Stimulated activated CD8-positive, alpha-beta memory T cell treated with anti-CD3 and anti-CD28 coated beads, Interleukin-7, amount 100 ng/mL, for 4 hours (primary cell): ENCODE data around the gene BAX.

Source experiments
- DNase-seq, 2 donors: peaks; one replicate each; pipeline ENCODE4 v3.0.0-alpha.2; 2020; ENCODE audit warnings: low read depth in 2 of 2

Gene BAX

DNA sequence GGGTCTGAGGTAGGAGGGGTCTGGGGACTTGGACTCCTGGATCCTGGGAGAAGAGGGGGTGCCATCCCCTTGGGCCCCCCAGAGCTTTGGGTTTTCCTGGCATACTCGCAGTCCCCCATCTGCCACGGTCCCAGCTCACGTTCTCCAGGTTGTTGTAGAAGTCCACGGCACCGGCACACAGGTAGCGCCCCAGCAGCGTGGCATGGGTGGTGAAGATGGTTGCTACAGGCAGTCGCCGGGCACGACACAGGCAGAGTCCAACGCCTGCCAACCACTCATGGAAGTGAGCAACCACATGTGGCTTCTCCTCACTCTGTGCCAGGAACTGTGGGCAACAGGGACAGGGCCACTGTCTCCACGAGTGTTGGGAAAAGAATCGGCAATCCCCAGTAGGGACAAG, 31.0 kb downstream of the BAX start:
- DNase-seq: no peak

DNA sequence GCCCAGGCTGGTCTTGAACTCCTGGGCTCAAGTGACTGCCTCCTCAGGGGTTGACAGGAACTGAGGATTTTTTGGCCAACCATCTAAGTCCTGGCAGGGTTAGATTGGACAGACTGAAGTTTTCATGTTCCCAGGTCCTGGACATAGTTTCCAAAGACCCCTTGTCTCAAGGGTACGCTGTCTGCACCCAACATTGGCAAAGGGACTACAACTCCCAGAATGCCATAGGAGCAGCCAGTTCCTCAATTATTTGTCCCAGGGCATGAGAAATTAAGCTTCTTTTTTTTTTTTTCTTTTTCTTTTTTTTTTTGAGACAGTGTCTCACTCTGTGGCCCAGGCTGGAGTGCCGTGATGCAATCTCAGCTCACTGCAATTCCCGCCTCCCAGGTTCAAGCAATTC, 31.5 kb downstream of the BAX start:
- DNase-seq: no peak

DNA sequence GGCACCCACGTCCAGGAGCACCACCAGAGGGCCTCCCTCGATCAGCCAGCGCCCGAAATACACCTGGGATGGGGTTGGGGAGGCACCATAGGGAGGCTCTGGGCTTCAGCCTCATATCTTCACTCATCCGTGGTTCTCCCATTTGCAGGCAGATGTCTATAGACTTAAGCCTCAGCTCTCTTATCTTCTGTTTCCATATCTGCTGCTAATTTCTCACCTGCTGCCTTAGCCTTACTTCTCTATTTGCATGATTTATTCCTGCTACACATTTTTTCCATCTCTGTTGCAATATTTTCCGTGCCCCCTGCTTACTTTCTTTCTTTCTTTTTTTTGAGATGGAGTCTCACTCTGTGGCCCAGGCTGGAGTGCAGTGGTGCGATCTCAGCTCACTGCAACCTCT, 32.6 kb downstream of the BAX start:
- DNase-seq: no peak

DNA sequence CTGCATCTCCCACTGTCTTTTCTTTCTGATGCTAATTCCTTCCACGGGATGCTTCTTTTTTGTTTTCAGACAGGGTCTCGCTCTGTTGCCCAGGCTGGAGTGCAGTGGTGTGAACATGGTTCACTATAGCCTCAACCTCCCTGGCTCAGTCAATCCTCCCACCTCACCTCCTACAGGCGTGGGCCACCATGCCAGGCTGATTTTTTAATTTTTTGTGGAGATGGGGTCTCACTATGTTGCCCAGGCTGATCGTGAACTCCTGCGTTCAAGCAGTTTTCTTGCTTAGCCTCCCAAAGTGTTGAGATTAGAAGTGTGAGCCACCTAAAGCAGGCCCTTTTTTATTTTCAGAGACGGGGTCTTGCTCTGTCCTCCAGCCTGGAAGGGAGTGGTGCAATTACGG, 33.6 kb downstream of the BAX start:
- no peak for DNase-seq

DNA sequence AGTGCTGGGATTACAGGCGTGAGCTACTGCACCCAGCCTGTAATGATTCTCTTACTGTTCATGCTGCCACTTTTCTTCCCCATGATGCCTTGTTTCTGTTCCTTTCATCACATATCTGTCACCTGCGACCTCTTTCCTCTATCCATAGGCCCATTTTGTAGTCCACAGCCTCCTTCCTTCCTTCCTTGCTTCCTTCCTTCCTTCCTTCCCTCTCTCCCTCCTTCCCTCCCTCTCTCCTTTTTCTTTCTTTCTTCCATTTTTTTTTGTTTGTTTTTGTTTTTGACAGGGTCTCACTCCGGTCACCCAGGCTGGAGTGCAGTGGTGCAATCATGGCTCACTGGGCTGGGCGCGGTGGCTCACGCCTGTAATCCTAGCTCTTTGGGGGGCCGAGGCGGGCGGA, 34.2 kb downstream of the BAX start:
- DNase-seq: no peak

DNA sequence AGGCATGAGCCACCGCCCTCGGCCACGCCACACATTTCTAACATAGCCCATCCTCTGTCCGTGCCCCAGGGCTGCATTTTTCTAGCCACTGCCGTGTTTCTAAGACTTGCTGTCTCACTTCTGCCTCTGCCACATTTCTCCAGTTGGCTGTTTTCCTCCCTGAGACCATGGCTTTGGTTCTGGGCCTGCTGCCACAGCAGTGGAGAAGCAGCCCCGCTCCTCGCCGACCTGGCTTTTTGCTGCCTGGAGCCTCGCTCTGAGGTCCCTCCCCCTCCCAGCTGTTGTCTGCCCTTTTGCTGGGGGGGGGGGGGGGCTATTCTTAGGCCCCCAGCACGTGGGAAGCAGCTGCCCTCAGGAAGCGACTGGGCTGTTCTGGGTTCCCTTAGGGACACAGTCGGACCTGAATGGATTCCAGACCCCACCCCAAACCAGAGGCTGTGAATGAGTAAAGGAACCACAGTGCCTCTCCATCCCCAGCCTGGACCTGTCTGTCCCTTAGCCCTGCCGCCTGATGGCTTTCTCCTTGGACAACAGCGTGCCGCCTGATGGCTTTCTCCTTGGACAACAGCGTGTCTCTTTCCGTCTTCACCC, 35.1 kb downstream of the BAX start:
- no peak for DNase-seq

DNA sequence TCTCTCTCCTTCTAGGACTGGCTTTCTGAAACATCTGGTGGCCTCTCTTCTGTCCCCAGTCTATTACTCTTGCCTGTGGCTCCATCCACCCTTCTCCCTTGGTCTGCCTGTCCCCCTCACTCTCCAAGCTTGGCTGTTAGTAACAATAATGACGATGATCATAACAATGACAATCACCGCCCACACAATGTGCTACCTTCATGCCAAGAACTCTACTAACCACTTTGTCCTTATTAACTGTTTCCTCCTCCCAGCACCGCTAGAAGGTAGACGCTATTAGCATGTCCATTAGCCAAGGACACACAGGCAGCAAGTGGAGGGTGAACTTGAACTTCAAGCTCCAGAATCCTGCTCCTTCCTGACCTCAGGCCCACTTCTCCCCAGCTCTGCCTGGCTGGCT, 35.7 kb downstream of the BAX start:
- DNase-seq: no peak

DNA sequence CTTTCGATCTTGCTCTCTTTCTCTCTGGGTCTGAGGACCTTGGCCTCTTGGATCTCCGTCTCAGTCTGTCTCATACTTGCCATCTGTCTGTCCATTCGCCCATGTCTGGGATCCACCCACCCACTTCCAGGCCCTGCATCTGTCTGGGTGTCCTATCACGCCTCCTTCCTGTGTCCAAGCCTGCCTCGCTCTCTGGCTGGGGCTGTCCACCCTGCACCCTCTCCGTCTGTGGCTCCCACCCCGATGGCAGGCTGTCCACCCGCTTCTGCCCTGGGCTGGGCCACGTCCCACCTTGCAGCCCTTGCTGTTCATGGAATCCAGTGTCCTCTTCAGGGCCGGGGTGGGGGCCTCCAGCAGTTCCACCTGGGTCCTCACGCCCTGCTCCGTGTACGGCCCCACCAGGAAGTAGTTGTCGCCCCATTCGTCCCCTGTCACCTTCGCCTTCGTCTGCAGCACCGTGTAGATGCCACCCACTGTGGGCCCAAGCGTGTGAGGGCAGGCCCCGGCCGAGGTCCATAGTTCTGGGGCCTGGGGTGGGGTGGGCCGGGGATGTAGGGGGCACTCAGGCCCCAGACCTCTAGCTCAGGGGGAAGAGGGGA, 36.4 kb downstream of the BAX start:
- no peak for DNase-seq

DNA sequence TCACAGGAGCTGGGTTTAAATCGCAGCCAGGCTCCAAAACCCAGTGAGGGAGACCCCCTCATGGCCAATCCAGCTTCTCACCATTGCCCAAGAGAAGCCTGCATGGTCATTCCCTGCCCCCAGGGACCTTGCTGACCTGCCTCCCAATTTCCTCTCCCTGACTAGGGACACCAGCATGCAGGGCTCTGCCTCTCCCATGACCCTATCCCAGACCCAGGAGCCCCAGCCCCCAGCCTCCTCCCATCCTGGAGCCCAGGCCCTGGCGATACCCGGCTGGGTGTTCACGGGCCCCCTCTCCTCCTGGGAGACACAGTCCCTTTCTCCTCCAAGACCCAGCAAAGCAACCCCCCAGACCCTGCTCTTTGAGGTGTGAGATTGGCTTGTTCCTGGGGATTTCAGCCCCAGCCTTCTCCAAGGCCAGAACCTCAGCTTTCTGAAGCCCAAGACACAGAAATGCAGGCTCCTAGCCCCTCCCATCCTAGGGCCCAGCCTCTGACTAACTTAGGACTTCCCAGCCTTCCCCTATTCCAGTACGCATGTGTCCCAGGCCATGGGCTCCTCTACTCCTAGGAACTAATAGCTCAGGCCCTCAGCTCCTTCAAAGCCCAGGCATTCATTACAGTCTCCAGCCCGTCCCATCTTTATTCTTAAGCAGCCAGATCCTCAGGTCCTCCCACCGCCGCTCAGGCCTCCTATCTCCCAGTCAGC, 37.4 kb downstream of the BAX start:
- no peak for DNase-seq

DNA sequence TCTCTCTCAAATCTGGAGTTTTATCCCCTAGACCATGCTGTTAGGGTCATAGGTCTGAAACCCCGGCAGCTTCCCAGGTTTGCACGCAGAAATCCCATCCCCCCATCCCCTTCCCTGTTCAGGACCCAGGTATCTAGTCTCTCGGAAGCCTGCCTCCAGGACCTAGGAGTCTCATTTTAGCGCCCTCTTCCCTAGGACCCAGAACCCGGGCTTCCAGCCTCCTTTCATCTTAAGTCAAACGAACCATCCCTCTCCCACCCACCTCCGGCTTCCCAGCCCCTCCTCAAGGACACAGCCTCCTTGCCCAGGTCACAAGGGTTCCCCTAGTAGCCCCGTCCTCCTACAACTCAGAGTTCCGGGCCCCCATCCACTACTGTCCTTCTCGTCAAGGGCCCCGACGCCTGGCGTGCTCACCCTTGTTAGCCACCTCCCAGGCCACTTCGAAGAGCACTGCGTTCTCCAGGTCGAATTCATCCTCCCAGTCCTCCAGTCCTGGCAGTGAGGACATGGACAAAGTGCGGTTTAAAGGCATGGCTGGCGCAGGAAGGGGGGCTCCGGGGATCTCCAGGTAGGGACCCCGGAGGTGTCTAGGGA, 38.0 kb downstream of the BAX start:
- no peak for DNase-seq

DNA sequence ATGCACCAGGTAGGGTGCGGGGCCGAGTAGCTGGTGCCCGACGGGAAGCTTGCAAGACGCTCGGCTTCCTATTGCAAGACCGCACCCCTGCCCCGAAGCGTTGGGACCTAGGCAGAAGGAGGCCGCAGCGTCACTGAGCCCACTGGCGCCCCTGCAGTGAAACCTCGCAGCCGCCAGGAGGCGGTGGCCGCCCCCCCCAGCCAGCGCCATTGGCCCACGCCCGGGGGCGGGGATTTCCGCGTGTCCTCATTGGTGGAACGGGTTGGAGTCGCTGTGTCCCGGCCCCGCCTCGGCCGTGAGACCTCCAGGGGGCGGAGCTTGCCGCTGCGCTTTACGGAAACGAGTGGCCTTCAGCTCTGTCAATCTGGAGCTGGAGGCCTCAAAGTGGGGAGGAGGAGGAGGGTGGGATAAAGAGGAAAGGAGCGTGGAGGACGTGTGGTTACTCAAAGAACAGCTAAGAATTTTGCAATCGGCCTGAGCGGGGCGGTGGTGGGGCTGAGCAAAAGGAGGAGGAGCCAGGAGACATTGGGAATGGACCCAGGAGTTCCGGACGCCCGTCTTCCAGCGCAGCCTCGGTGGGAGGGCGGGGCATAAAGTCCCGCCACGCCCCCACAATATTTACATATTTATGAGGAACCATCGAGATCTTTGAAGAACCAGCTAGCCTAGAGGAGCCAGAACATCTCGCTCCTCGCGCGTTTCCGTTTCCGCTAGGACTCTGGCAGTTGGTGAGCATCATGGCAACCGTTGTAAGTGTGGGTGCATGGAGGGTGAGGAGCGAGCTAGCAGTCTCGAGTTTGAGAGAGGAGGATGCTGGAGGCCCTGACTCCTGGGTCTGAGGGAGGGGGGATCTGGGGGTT, 38.7 kb downstream of the BAX start, which contains the start of the genes GYS1 and RUVBL2:
Gene GYS1 (minus strand): TSS at position 135 of the 860 bp plus-strand sequence. CDS start 197 bp downstream, outside the sequence.
Gene RUVBL2 (plus strand): TSS at position 713 of the 860 bp plus-strand sequence. CDS start 25 bp downstream, at position 738.
- peak; percentile 98 to 99 for DNase-seq

DNA sequence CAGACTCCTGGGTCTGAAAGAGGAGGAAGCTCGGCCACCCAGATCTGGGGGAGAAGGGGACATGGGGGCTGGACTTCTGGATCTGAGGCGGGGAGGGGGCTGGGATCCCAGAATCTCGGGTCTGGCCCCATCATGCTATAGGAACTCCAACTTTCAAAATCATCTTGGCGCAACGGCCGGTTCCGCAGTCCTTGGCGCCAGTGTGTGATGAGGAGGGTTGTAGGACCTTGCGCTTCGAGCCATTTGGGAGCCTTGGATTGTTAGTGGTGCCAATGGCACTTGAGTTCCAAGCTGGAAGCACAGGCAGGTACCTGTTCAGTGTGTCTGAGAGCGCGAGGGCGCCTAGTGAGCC, 39.3 kb downstream of the BAX start:
- no peak for DNase-seq

DNA sequence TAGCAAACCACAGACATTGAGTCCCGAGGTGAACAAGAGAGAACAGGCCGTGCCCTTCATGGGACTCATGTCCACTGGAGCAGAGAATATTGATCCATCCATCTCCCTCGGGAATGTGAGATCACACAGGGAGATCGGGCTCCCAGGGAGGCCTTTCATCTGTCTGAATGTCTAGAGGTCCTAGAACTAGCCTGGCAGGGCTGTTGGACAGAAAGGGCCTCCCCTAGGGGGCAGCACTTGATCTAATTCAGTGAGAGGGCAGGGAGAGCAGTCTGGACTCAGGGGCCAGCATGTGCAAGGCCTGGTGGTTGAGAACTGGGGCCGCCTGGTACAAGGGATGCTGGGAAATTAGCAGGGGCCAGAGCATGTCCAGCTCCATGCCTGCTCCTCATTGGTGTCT, 43.3 kb downstream of the BAX start:
- no peak for DNase-seq

DNA sequence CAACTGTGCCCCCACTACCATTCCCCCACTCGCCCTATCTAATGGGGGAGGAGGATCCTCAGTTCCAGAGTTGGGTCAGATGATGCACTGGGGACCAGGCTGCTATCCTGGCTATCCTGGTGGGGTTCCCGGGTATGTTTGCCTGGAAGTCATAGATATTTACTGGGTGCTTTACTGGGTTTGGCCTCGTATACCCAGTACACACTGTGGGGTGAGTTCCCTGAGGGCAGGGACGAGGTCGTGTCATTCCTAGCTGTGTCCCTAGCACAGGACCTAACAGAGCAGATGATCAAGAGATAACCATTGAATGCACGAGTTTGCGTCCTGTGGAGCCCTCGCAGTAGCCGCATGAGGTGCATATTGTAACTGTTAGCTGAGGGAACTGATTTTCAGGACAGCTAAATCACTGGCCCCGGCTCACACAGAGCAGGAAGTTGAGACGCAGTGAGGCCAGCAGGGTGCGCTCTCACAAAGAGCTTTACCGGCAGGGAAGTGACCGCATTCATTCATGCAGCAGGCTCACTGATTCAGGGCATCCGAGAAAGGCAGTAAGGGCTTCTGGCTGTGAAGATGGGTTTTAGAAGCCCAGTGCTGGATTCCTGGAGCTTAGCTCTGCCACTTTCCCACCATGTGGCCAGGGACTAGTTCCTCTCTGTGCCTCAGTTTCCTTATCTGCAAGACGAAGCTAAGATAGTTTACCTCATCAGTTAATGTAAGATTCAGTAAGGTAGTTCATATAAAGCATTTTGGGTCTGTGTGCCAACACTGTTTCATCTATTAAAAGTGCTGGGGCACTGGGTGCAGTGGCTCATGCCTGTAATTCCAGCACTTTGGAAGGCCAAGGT, 45.0 kb downstream of the BAX start:
- DNase-seq: peak; percentile 32 to 56

DNA sequence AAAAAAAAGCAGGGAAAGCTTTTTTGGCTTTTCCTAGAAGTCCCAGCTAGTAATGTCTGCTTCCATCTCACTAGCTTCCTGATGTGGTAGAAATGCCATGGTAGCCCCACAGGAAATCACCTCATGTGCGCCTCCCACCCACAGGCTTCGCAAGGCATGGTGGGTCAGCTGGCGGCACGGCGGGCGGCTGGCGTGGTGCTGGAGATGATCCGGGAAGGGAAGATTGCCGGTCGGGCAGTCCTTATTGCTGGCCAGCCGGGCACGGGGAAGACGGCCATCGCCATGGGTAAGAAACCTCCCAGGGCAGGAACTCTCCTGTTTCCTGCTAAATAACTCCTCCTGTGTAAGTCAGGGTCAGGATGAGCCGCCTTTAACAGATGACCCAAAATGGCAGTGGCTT, 49.5 kb downstream of the BAX start:
- no peak for DNase-seq

DNA sequence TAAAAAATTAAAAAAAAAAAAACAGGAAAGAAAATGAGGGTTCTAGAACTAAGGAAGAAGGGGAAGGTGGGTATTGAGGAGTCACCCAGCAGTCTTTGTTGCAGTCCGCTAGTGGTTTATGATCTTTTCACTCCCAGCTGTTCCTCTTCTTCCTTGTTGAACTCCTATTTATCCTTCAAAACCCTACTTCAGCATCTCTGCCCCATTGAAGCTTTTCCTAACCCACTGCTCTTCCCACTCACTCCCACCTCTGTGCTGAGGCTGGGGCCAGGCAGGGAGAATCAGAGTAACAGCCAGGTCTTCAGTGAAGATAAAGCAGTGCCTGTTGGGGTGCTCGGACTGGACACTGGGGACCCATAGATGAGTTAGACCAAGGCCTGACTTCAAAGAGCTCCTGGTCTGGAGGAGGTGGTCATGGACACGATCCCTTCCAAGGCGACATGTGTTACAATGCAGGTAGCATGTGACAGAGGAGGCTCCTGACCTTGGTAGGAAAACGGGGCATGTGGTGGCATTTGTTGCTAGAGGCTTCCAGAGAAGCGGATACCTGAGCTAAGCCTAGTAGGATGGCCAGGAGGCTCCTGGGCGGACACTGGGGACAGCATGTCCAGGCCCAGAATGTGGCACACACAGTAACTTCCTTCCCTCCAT, 50.4 kb downstream of the BAX start:
- no peak for DNase-seq

DNA sequence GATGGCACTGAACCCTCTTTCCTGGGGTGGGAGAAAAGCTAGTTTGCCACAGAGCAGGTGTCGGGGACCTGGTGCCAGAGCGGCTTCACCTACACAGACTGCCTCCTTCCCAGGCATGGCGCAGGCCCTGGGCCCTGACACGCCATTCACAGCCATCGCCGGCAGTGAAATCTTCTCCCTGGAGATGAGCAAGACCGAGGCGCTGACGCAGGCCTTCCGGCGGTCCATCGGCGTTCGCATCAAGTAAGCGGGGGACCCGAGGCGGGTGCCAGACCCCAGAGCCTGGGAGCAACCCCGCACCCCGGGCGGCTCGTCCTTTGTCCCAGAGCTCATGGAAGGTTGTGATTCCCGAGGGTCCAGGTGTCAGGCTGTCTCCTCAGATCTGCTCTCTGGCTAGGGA, 52.2 kb downstream of the BAX start:
- DNase-seq: no peak

DNA sequence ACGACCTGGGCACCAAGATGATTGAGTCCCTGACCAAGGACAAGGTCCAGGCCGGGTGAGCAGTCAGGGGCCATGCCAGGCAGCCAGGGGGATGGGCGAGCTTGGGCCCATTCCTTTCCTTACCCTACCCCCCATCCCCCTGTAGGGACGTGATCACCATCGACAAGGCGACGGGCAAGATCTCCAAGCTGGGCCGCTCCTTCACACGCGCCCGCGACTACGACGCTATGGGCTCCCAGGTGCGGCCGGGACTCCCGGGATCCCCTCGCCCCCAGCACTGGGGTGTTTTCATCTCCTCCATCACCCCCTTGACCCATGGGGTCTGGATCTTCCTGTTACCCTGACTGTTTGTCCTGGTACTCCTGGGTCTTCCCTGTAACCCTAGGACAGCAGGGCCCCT, 55.2 kb downstream of the BAX start:
- no peak for DNase-seq

DNA sequence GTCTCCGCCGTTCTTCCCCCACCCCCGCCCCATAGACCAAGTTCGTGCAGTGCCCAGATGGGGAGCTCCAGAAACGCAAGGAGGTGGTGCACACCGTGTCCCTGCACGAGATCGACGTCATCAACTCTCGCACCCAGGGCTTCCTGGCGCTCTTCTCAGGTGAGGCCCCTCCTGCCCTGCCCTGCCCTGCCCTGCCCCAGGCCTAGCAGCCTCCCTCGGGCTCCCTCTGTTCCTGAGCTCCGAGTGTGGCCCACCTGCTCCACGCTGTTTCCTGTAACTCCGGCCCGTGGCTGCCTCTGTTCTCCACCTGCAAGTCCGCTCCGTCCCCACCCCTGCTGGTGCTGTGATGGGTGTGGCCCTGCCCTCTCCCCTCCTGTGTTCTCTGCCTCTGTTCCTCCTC, 55.8 kb downstream of the BAX start:
- no peak for DNase-seq

DNA sequence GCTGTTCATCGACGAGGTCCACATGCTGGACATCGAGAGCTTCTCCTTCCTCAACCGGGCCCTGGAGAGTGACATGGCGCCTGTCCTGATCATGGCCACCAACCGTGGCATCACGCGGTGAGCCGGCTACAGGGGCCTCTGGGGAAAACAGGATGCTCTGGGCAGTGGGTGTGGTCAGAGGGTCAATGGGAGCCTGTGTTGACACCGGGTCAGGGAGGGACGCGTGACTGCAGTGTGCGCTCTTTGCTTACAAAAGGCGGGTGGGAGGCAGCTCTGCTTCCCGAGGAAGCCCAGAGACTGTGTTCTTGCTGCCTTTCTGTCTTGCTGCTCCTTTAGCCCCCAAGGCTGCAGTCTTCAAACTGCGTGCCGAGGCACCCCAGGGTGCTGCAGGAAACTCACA, 56.5 kb downstream of the BAX start:
- no peak for DNase-seq
